HG03571 (cell line): ENCODE measurements around the gene THNSL1.
A peak's percentile ranks its signal among the peaks of the same experiment; 100 is the strongest.
"Not testable (repeated sequence)": the region's sequence is repeated elsewhere in the genome, so short reads cannot be mapped to it uniquely, and the experiment has no call there.

Source experiments
- ATAC-seq: cut with Tn5 transposase; IDR thresholded peaks from one replicate; pipeline ENCODE4 v1.9.1; 2021; ENCODE audit not compliant: unreplicated experiment

THNSL1 gene

GRCh38 chr10:24993237-24993958, 23.0 kb upstream of the THNSL1 start:
- no peak for ATAC-seq

DNA sequence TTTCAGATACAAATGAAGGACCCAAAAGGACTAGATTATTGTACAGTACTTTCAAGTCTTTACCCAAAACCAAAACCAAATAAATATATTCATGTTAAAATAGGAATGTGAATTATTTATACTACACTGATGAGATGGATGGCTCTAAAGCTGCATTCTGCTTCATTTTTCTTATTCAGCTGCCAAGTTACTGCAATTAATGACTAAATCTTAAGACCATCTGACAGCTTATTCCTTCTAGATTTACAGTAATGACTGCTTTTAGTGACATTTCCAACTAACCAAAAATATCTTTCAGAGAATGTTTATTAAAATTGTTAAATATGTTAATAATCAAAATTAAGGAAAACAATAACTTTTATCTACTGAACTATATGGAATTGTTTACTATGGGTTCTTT, 21.3 kb upstream of the THNSL1 start:
- ATAC-seq: no peak

DNA sequence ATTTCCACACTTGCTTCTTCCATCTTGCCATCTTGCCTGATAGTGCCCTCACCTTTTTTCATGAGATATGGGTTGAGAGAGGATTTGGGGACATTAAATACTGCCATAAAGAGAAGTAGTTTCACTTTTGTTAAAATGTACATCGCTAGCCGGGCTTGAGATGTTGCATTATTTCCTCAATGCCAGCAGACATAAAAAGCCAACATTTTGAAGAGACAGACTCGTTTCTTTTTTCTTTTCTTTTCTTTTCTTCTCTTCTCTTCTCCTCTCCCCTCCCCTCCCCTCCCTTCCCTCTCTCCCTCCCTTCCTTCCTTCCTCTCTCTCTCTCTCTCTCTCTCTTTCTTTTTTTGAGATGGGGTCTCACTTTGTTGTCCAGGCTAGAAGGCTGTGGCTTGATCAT, 18.4 kb upstream of the THNSL1 start:
- no peak for ATAC-seq

DNA sequence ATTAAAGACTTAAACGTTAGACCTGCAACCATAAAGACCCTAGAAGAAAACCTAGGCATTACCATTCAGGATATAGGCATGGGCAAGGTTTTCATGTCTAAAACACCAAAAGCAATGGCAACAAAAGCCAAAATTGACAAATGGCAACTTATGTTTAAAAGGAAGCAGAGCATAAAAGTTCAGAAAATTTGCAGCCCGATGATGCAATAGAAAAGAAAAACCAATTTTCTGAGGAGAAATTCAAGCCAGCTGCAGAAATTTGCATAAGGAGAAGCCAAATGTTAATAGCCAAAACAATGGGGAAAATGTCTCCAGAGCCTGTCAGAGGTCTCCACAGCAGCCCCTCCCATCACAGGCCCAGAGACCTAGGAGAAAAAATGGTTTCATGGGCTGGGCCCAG, 4.8 kb upstream of the THNSL1 start:
- ATAC-seq: not testable (repeated sequence)

GRCh38 chr10:25014579-25014978, 1.8 kb upstream of the THNSL1 start:
- no peak for ATAC-seq

DNA sequence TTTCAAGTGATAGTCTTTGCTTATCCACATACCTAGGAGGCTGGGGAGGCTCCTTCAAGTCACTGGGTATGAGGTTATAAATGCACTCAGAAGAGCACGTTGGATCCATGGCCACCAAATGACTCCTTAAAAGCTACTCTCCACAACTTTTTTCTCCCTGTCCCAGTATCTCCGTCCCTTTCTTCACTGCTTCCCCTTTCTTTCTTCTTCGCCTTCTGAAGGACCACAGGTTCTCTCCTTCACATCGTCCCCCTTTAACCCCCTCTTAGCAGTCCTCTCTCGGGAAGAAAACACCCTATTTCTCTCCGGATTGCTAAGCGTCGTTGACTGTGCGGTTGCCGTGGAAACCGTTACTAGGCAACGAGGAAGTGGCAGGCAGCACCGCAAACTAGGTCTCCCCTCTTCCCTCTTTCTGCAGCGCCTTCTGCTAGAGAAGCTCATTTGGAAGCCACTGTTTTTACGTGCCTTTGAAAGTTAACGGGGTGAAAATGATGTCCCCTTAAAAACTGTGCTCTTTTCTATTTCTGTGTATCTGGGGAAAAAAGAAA, 510 bp upstream of the THNSL1 start, which contains the start of gene ENKUR:
Gene ENKUR (minus strand): TSS at position 331 of the 548 bp plus-strand sequence. CDS start 222 bp downstream, at position 109.
- ATAC-seq: peak; percentile 67

- ATAC-seq: no peak
These were observed 760 bp downstream of the THNSL1 start for GRCh38 chr10:25017154-25017590.

- no peak for ATAC-seq
These were observed 1.2 kb downstream of the THNSL1 start for GRCh38 chr10:25017661-25018060.

DNA sequence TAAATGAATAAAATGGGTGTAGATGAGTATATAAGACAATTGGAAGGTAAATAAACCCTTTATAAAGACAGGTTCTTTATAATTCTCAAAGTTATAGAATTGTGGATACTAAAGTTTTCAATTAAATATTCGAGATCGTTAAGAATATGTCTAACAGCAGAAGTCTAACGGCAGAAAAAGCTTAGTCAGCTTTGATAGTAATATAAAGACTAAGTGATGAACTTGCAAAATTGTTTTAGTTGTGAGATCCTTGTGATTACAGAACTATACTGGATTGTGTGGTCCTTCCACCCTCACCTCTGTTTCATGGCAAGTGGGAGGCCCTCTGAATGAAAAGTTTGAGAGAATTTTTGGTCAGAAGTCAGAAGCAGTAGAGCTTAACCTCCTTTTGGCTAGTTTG, 2.3 kb downstream of the THNSL1 start:
- ATAC-seq: no peak

DNA sequence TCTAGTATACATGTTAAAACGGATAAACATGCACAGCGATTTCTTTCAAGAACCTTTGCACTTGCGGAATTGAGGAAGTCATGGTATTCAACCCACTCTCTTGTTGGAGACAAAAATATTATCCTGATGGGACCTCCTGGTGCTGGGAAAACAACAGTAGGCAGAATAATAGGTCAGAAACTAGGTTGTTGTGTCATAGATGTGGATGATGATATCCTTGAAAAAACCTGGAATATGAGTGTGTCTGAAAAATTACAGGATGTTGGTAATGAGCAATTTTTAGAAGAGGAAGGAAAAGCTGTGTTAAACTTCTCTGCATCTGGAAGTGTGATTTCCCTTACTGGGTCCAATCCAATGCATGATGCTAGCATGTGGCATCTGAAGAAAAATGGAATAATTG, 6.9 kb downstream of the THNSL1 start:
- ATAC-seq: no peak

- ATAC-seq: no peak
These were observed 8.1 kb downstream of the THNSL1 start for GRCh38 chr10:25024528-25024927.

- ATAC-seq: no peak
These were observed 10.1 kb downstream of the THNSL1 start for GRCh38 chr10:25026463-25026862.

DNA sequence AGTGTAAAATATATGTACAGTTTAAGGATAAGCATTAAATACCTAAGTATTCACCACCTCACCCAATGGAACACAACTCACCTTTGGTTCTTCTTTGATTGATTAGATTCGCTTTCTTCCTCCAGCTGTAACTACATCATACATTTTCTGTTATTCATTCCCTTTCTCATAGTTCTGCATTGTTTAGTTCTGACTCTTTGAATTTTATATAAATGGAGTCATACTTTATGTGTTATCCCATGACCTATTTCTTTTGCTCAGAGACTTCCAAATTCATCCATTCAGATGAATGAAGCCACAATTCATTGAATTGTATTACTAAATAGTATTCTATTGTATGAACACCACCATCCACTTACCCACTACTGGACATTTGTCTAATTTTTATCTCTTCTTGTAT, 12.3 kb downstream of the THNSL1 start:
- ATAC-seq: no peak

DNA sequence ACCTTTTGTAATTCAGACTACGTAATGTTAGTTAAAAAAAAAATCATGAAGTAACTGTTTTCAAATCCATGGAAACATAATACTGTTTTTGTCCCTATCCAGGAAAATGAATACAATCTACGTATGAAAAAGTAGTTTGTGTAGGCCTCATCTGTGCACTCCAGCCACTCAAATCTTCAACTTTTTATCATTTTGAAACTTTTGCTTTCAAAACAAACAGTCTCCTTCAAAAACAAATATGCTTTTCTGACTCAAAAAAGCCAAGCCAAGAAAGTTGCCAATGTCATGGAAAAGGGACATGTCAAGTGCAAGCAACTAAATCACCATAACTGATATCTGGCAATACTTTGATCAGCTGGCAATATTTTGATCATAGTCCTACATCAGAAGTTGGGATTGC, 13.1 kb downstream of the THNSL1 start:
- ATAC-seq: no peak

- no peak for ATAC-seq
These were observed 20.0 kb downstream of the THNSL1 start for GRCh38 chr10:25036381-25036780.

- no peak for ATAC-seq
These were observed 21.9 kb downstream of the THNSL1 start for GRCh38 chr10:25038325-25038724.

GRCh38 chr10:25039531-25039930, 23.1 kb downstream of the THNSL1 start:
- no peak for ATAC-seq

DNA sequence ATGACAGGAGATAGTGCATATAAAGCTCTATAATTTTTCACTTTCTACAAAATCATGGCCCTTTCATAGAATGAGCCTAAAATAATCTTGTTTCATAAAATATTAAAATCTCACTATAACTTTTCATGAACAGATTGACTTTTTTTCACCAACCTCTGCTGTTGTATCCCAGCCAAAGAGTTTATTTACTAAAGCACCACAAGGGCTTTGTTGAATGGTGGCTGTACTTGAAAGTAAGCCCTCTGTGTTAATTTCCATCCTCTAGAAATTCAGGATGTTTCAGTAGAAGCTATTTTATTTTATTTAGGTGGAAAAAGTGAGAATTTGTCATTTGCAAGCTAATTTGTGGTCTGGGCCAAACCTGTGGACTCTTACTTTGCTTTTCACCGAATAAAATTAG, 30.2 kb downstream of the THNSL1 start:
- ATAC-seq: no peak

GRCh38 chr10:25047088-25047487, 30.7 kb downstream of the THNSL1 start:
- ATAC-seq: no peak

GRCh38 chr10:25047591-25048301, 31.3 kb downstream of the THNSL1 start:
- no peak for ATAC-seq

- ATAC-seq: no peak
These were observed 32.0 kb downstream of the THNSL1 start for GRCh38 chr10:25048450-25048849.

DNA sequence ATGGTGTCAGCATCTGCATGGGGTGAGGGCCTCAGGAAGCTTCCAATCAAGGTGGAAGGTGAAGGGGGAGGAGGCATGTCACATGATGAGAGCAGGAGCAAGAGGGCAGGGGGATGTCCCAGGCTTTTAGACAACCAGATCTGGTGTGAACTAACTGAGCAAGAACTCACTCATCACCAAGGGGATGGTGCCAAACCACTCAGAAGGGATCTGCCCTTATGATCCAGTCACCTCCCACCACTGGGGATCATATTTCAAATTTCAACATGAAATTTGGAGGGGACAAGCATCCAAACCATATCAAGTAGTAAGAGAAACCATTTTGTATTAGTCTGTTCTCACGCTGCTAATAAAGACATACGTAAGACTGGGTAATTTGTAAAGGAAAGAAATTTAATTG, 33.6 kb downstream of the THNSL1 start:
- no peak for ATAC-seq
